ENCODE measurements around the gene HIPK2.

GRCh38 chr7:139583826-139584553 lies 193.8 kb downstream of the HIPK2 start:
- TF ChIP-seq POLR2A (IDR thresholded peaks at IDR 0.05) (no peak), CTCF (IDR thresholded peaks at IDR 0.05) (no peak)
